ENCODE data around the gene MCM9. TPM values are rescaled to one million over a fixed set of nuclear protein-coding genes. Genes with fewer than 3 reads are reported as not detected.

The MCM9 gene
- polyA plus RNA-seq, 2 of the 4 experiments (the other 2 are of a cell fraction) = 5.1 to 5.4 TPM

DNA sequence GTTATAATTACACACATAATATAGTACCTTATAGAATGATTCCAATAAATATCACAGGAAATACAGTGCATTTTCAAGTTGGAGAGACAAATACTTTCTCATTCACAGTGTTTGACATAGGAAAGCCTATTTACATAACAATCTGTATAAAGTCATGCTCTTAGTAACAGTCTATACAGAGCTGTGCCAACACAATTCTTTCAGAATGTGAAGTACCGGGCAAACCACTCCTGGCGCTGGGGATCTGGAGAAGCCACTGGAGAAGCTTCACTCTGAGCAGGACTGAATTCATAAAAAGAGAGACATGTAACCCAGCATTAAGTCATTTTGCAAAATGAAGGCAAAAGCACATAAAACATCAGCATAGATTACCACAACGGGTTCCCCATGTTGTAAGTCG is 24.9 kb upstream of the MCM9 start:
- Histone ChIP-seq H3K9me3 (no peaks in the 10 kb centered on the region), H3K4me3 (no peak overlapping the region), H3K27ac (no peak overlapping the region), H3K4me1 (no peaks in the 10 kb centered on the region), H3K4me2 (no peak overlapping the region)
- 66% methylated on average over 4 of the region's 4 CpGs for WGBS (ENCODE audit: missing lambda C conversion rate)
- ChIA-PET POLR2A (no interaction called here), CTCF (interaction anchor here (0.6 to 1.3 kb wide), 2 partner anchors 11 to 147 kb away, joined by 3 read pairs; no protein-coding TSS in a partner anchor)
- FAIRE-seq (no peak), DNase-seq (ENCODE audit: low read depth in 1 of 2, low spot score in 1 of 2) (no peak), ATAC-seq (no peak)
- no peak for TF ChIP-seq HOXA7 (CRISPR knock-in tag; IDR thresholded peaks at IDR 0.05)
- no peak for TF ChIP-seq RNF2 (IDR thresholded peaks at IDR 0.05; ENCODE audit: borderline replicate concordance, low read depth)
- TF ChIP-seq CHD4 (IDR thresholded peaks at IDR 0.05; ENCODE audit: borderline replicate concordance) = no peak
- no peak for TF ChIP-seq MAZ (IDR thresholded peaks at IDR 0.05; ENCODE audit: borderline replicate concordance, low read depth, low read length)
- no peak for TF ChIP-seq BHLHE40 (IDR thresholded peaks at IDR 0.05; ENCODE audit: low read depth, low read length)
- TF ChIP-seq, protein P1, sequence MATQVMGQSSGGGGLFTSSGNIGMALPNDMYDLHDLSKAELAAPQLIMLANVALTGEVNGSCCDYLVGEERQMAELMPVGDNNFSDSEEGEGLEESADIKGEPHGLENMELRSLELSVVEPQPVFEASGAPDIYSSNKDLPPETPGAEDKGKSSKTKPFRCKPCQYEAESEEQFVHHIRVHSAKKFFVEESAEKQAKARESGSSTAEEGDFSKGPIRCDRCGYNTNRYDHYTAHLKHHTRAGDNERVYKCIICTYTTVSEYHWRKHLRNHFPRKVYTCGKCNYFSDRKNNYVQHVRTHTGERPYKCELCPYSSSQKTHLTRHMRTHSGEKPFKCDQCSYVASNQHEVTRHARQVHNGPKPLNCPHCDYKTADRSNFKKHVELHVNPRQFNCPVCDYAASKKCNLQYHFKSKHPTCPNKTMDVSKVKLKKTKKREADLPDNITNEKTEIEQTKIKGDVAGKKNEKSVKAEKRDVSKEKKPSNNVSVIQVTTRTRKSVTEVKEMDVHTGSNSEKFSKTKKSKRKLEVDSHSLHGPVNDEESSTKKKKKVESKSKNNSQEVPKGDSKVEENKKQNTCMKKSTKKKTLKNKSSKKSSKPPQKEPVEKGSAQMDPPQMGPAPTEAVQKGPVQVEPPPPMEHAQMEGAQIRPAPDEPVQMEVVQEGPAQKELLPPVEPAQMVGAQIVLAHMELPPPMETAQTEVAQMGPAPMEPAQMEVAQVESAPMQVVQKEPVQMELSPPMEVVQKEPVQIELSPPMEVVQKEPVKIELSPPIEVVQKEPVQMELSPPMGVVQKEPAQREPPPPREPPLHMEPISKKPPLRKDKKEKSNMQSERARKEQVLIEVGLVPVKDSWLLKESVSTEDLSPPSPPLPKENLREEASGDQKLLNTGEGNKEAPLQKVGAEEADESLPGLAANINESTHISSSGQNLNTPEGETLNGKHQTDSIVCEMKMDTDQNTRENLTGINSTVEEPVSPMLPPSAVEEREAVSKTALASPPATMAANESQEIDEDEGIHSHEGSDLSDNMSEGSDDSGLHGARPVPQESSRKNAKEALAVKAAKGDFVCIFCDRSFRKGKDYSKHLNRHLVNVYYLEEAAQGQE (IDR thresholded peaks at IDR 0.05) = no peak
- TF ChIP-seq, protein P2, sequence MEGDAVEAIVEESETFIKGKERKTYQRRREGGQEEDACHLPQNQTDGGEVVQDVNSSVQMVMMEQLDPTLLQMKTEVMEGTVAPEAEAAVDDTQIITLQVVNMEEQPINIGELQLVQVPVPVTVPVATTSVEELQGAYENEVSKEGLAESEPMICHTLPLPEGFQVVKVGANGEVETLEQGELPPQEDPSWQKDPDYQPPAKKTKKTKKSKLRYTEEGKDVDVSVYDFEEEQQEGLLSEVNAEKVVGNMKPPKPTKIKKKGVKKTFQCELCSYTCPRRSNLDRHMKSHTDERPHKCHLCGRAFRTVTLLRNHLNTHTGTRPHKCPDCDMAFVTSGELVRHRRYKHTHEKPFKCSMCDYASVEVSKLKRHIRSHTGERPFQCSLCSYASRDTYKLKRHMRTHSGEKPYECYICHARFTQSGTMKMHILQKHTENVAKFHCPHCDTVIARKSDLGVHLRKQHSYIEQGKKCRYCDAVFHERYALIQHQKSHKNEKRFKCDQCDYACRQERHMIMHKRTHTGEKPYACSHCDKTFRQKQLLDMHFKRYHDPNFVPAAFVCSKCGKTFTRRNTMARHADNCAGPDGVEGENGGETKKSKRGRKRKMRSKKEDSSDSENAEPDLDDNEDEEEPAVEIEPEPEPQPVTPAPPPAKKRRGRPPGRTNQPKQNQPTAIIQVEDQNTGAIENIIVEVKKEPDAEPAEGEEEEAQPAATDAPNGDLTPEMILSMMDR (IDR thresholded peaks at IDR 0.05) = no peak
- TF ChIP-seq HOXB5 (CRISPR knock-in tag; IDR thresholded peaks at IDR 0.05) = no peak
- TF ChIP-seq, protein P3, sequence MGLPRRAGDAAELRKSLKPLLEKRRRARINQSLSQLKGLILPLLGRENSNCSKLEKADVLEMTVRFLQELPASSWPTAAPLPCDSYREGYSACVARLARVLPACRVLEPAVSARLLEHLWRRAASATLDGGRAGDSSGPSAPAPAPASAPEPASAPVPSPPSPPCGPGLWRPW (IDR thresholded peaks at IDR 0.05) = no peak
- no peak for TF ChIP-seq RFX5 (IDR thresholded peaks at IDR 0.05)
- no peak for TF ChIP-seq KDM5A (IDR thresholded peaks at IDR 0.05)
- TF ChIP-seq NPAS2 (CRISPR knock-in tag; IDR thresholded peaks at IDR 0.05; ENCODE audit: borderline replicate concordance) = no peak
- TF ChIP-seq EHF (CRISPR knock-in tag; IDR thresholded peaks at IDR 0.05) = no peak
- TF ChIP-seq, protein P4, sequence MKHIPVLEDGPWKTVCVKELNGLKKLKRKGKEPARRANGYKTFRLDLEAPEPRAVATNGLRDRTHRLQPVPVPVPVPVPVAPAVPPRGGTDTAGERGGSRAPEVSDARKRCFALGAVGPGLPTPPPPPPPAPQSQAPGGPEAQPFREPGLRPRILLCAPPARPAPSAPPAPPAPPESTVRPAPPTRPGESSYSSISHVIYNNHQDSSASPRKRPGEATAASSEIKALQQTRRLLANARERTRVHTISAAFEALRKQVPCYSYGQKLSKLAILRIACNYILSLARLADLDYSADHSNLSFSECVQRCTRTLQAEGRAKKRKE (CRISPR knock-in tag; IDR thresholded peaks at IDR 0.05; ENCODE audit: low read depth) = no peak
- TF ChIP-seq RAD21 (conservative IDR thresholded peaks at IDR 0.05 in 1 of 2, IDR thresholded peaks at IDR 0.05 in 1 of 2) = no peak
- no peak for TF ChIP-seq SMC3 (IDR thresholded peaks at IDR 0.05)
- TF ChIP-seq, protein P5, sequence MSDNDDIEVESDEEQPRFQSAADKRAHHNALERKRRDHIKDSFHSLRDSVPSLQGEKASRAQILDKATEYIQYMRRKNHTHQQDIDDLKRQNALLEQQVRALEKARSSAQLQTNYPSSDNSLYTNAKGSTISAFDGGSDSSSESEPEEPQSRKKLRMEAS (IDR thresholded peaks at IDR 0.05) = no peak
- TF ChIP-seq HOXB13 (CRISPR knock-in tag; IDR thresholded peaks at IDR 0.05; ENCODE audit: low read depth) = no peak
- no peak for TF ChIP-seq JUN (IDR thresholded peaks at IDR 0.05)
- TF ChIP-seq EHMT2 (IDR thresholded peaks at IDR 0.05; ENCODE audit: low read depth) = no peak

DNA sequence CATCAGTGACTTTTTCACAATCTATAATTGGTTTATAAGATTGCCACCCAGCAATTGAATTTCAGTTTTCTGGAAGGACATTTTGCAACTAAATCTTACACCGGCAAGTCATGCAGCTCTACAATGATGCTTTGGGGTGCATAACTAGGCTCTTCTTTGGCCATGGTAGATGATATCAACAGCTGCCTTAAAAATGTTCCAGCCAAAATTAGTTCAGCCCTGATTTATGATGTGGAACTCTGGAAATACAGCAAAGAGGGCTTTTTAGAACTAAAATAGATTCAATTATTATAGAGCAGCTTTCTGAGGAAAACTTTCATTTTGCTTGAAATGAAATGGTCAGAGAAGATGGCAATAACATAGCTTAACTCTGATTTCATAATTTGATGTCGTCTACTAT is 18.4 kb upstream of the MCM9 start:
- CTCF ChIA-PET = interaction anchor here (1.2 to 1.5 kb wide), 3 partner anchors 9 to 157 kb away, joined by 3 to 4 read pairs (median 3); no protein-coding TSS in a partner anchor
- no peak for TF ChIP-seq MAZ (IDR thresholded peaks at IDR 0.05; ENCODE audit: borderline replicate concordance, low read depth, low read length)
- no peak for TF ChIP-seq GATA3 (IDR thresholded peaks at IDR 0.05; ENCODE audit: borderline replicate concordance)
- no peak for TF ChIP-seq POLR2AphosphoS2 (conservative IDR thresholded peaks at IDR 0.05; ENCODE audit: low read length)
- no peak for TF ChIP-seq HOXB13 (CRISPR knock-in tag; IDR thresholded peaks at IDR 0.05; ENCODE audit: low read depth)
- TF ChIP-seq CEBPB (IDR thresholded peaks at IDR 0.05) = no peak
- no peak for TF ChIP-seq MYC (IDR thresholded peaks at IDR 0.05; ENCODE audit: borderline replicate concordance, low read length)
- no peak for TF ChIP-seq POLR2A (IDR thresholded peaks at IDR 0.05; ENCODE audit: low read length)
- Histone ChIP-seq H3K9me3 (no peaks in the 10 kb centered on the region), H3K4me2 (no peak overlapping the region), H3K4me1 (no peaks in the 10 kb centered on the region), H3K27ac (no peak overlapping the region), H3K4me3 (no peak overlapping the region)
- POLR2A ChIA-PET = no interaction called here
- WGBS (ENCODE audit: missing lambda C conversion rate) = 74% methylated on average over 2 of the region's 2 CpGs
- DNase-seq (ENCODE audit: low read depth in 1 of 2, low spot score in 1 of 2) (no peak), FAIRE-seq (no peak), ATAC-seq (no peak)

Measured in A549 (cell line).